ENCODE data around the gene TNS3. TPM values are rescaled to one million over a fixed set of nuclear protein-coding genes. Genes with fewer than 3 reads are reported as not detected.

TNS3 gene
- total RNA-seq, 8 experiments from 2014 or later = 2.6 to 49.9 (median 8.7) TPM

DNA sequence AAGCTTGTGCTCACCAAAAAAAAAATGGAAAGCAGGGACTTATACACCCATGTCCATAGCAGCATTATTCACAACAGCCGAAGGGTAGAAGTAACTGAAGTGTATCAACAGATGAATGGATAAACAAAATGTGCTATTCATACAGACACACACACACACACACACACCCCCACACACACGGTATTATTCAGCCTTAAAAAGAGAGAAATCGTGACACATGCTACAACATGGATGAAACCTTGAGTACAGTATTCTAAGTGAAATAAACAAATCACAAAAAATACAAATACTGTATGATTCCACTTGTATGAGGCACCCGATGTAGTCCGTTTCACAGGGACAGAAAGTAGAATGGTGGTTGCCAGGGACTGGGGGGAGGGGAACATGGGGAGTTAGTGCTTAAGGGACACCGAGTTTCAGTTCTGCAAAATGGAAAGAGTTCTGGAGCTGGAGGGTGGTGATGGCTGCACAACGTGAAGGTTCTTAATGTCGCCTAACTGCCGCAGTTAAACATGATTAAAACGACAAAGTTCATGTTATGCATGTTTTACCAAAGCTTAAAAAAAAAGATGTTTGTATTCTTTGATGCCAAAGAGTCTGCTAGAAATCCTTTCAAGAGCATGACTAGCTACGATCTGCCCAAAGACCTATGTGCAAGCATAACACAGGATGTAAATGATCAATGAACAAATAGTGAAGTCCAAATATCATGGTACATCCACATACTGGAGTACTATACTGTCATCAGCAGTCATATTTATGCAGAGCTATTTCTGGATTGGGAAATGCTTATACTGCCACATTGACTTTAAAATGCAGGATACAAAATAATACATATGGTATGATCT lies 7.2 kb downstream of the TNS3 start:
- Histone ChIP-seq H3K27ac (no peak overlapping the region), H3K4me3 (no peak overlapping the region), H3K4me1 (replicated peaks in 1 of 2) (peaks cover 20 to 35% of the 10 kb centered on the region in 2 donors)
- in situ Hi-C loops (cut with MboI; ENCODE audit: low pct_unique_long_range_greater_than_20kb in 2 of 9, low sequenced_read_pairs in 9 of 9, unreplicated experiment in 9 of 9) = no loop called here
- WGBS, 10 experiments = 30 to 100% (median 76%) methylated on average over 1 to 11 of the region's 11 CpGs
- ATAC-seq (replicated peaks in 6 of 8) = peak in 2 of 8 experiments; percentile 4 to 5

DNA sequence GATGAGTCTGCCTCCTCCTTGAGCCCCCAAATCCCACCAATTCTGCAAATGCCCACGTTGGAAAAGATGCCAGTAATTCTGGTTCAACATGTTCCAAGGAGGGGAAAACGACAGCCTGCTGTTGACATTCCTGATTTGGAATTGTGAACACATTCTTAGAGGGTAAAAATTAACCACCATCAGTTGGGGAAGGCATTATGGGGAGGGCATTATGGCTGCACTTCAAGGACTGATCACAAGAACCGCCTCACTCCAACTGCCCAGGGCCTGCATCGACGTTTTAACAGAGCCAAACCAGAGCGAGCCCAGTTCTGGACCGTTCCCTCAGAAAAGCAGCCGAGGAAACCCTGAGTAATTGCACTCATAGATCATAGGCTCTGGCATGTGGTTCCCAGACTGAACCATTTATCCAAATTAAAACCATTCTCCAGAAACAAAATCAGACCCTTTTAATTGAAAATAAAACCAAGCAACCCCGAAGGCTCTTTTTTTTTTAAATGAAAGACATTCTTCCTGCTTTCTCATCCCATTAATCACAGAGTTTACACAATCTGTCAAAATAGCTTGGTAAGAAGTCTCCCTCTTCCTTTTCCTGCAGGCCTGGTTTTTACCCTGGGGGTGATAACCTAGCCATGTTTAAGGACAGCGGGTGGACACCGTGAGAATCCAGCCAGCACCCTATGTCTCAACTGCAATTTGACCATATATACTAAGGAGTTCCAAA lies 8.0 kb downstream of the TNS3 start:
- 0 to 36% (median 18%) methylated on average over 1 to 11 of the region's 11 CpGs; no CpG with 5 or more reads in 1 of the 10 experiments for WGBS, 10 experiments
- ATAC-seq (replicated peaks in 6 of 8) = peak in 7 of 8 experiments; percentile 10 to 82 (median 61)
- in situ Hi-C loops (cut with MboI; ENCODE audit: low pct_unique_long_range_greater_than_20kb in 2 of 9, low sequenced_read_pairs in 9 of 9, unreplicated experiment in 9 of 9) = no loop called here
- peaks cover 20 to 35% of the 10 kb centered on the region in 2 donors for H3K4me1 ChIP-seq (replicated peaks in 1 of 2)
- H3K27ac ChIP-seq = no peak overlapping the region
- H3K4me3 ChIP-seq = no peak overlapping the region

DNA sequence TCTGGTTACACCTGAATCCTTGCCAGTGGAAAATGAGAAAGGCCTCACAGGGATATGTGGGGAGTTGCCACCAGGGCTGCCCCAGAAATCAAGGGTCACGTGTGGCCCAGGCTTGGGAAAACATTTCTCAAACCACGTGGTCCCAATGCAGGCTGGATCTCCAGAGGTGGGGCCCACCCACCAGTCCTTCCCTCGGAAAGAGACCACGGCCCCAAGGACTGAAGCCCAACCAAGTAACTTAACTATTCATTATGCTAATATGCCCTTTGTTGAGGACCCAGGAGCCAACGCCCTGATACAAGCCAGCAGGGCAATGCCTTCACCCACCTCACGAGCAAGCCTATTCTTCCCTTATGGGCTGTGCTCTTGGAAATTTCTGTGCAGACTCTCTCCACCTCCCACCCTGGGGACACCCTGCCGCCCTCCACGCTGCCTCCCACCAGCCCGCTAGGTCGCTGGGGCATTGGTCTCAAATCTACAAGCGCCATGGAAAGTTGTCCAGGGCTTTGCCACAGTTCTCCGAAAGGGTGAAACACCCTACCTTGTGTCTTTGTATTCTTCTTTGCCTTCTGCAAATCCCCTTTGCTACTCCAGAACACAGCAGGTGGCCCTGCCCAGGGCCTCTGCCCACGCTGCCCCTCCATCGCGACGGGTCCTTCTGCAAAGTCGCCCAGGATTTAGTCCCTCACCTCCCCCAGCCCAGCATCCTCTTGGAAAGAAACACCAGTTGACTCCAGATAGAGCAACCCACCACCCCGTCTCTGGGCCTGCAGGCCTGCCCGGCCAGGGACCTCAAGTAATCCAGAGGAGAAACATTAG lies 8.8 kb downstream of the TNS3 start:
- WGBS, 10 experiments = 0 to 100% (median 80%) methylated on average over 1 to 7 of the region's 19 CpGs; no CpG with 5 or more reads in 4 of the 10 experiments

GRCh38 chr7:47572094-47572445 lies 9.8 kb downstream of the TNS3 start:
- ATAC-seq (replicated peaks in 6 of 8) = peak in 3 of 8 experiments; percentile 19 to 73 (median 50)
- peaks cover 20 to 35% of the 10 kb centered on the region in 2 donors for H3K4me1 ChIP-seq (replicated peaks in 1 of 2)
- WGBS, 10 experiments = 13 to 100% (median 80%) methylated on average over 1 to 8 of the region's 14 CpGs; no CpG with 5 or more reads in 1 of the 10 experiments
- in situ Hi-C loops (cut with MboI; ENCODE audit: low pct_unique_long_range_greater_than_20kb in 2 of 9, low sequenced_read_pairs in 9 of 9, unreplicated experiment in 9 of 9) = no loop called here
- H3K4me3 ChIP-seq = no peak overlapping the region
- H3K27ac ChIP-seq = no peak overlapping the region

More for the DNA sequence above, 8.8 kb downstream of the TNS3 start:
- no peak overlapping the region for H3K27ac ChIP-seq
- H3K4me3 ChIP-seq = no peak overlapping the region
- in situ Hi-C loops (cut with MboI; ENCODE audit: low pct_unique_long_range_greater_than_20kb in 2 of 9, low sequenced_read_pairs in 9 of 9, unreplicated experiment in 9 of 9) = no loop called here
- H3K4me1 ChIP-seq (replicated peaks in 1 of 2) = peaks cover 20 to 35% of the 10 kb centered on the region in 2 donors
- ATAC-seq (replicated peaks in 6 of 8) = peak in 4 of 8 experiments; percentile 3 to 67 (median 28)

DNA sequence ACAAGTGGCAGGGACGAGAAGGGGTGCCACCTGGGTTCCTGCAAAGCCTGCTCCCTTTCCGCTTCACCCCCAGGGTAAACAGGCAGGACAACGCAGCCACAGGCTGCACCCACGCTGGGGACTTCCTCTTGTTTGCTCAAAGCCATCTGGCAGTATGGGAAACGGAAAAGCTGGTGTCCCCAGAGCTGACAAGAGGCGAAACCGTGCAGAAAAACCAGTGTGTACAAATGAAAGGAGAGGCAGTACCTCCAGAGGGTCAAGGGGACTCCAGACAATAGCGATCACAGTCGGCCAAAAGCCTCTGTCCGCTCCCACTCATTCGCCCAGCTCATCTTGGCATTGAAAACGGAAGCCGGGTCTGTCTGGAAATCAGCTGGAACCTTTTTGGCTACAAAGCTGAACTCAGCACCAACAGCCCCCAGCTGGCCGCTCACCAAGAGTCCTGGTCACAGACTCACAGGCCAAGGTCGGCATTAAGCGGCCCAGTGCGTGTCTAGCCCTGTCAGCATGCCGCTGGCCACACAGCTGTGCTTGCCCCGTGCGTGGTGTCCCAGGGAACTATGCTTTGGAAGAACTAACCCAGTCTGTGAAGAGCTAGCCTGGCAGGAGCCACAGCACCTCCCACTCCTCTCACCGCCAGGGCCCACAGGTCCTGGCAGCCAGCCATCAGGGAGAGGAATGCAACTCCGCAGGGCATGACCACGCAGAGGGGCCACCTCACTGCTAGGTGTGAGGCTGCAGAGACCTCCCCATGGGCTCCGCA lies 10.4 kb downstream of the TNS3 start:
- 20 to 86% (median 49%) methylated on average over 2 to 15 of the region's 24 CpGs; no CpG with 5 or more reads in 2 of the 10 experiments for WGBS, 10 experiments
- peak; percentile 20 to 81 (median 60) for ATAC-seq (replicated peaks in 6 of 8)
- Histone ChIP-seq H3K4me1 (replicated peaks in 1 of 2) (peaks cover 20 to 35% of the 10 kb centered on the region in 2 donors), H3K4me3 (no peak overlapping the region), H3K27ac (peak overlapping the region in 1 of 2 donors; percentile 2)
- in situ Hi-C loops (cut with MboI; ENCODE audit: low pct_unique_long_range_greater_than_20kb in 2 of 9, low sequenced_read_pairs in 9 of 9, unreplicated experiment in 9 of 9) = no loop called here

- in situ Hi-C loops (cut with MboI; ENCODE audit: low pct_unique_long_range_greater_than_20kb in 2 of 9, low sequenced_read_pairs in 9 of 9, unreplicated experiment in 9 of 9) = no loop called here
- no peak overlapping the region for H3K27ac ChIP-seq
- H3K4me1 ChIP-seq (replicated peaks in 1 of 2) = peaks cover 20 to 38% of the 10 kb centered on the region in 2 donors
- H3K4me3 ChIP-seq = no peak overlapping the region
- 20 to 100% (median 80%) methylated on average over 1 to 4 of the region's 4 CpGs; no CpG with 5 or more reads in 3 of the 10 experiments for WGBS, 10 experiments
- peak in 1 of 8 experiments; percentile 8 for ATAC-seq (replicated peaks in 6 of 8)
These were observed 11.3 kb downstream of the TNS3 start for GRCh38 chr7:47570649-47571050.

DNA sequence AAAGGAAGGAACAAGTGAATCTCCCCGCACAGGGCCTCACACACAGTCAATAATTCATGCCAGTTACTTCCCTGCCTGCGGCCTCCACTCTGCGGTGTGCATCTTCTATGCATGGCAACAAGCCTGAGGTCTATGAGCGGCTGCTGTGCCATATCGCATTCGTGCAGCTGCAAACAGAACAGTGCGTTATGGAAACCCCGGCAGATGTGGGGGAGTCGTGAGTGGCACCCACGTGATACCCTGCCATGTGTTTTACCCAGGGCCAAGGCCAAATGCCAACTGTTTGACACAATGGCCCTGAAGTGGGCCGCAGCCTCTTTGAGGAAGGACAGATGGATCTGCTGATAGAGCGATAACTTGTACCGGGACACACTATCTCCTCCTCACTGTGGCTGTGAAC lies 13.4 kb downstream of the TNS3 start:
- Histone ChIP-seq H3K27ac (no peak overlapping the region), H3K4me3 (no peak overlapping the region), H3K4me1 (replicated peaks in 1 of 2) (peaks cover 11 to 29% of the 10 kb centered on the region in 2 donors)
- in situ Hi-C loops (cut with MboI; ENCODE audit: low pct_unique_long_range_greater_than_20kb in 2 of 9, low sequenced_read_pairs in 9 of 9, unreplicated experiment in 9 of 9) = no loop called here
- WGBS, 10 experiments = 82 to 100% (median 95%) methylated on average over 1 to 8 of the region's 13 CpGs; no CpG with 5 or more reads in 5 of the 10 experiments
- ATAC-seq (replicated peaks in 6 of 8) = peak in 6 of 8 experiments; percentile 37 to 69 (median 60)

DNA sequence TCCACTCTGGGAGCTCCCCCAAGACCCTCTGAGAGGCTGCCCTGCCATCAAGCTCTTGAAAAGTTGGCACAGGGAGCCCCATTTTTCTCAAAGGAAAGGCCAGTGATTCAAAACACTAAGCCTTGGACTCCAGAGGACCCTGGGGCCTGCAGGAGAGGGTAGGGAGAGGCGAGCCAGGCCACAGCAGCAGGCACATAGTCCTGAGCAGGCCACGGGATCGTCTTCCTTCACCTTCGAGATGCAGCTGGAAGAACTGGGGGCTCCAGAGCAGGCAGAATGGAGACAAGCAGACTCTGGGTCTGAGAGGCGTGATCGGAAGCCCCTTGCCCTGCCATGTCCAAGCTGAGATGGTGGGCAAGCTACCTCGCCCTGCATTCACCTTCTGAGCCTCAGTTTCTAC lies 13.9 kb downstream of the TNS3 start:
- no peak for ATAC-seq (replicated peaks in 6 of 8)
- peaks cover 10 to 24% of the 10 kb centered on the region in 2 donors for H3K4me1 ChIP-seq (replicated peaks in 1 of 2)
- WGBS, 10 experiments = 87 to 100% (median 97%) methylated on average over 1 to 3 of the region's 7 CpGs; no CpG with 5 or more reads in 4 of the 10 experiments
- no peak overlapping the region for H3K4me3 ChIP-seq
- in situ Hi-C loops (cut with MboI; ENCODE audit: low pct_unique_long_range_greater_than_20kb in 2 of 9, low sequenced_read_pairs in 9 of 9, unreplicated experiment in 9 of 9) = no loop called here
- H3K27ac ChIP-seq = no peak overlapping the region

DNA sequence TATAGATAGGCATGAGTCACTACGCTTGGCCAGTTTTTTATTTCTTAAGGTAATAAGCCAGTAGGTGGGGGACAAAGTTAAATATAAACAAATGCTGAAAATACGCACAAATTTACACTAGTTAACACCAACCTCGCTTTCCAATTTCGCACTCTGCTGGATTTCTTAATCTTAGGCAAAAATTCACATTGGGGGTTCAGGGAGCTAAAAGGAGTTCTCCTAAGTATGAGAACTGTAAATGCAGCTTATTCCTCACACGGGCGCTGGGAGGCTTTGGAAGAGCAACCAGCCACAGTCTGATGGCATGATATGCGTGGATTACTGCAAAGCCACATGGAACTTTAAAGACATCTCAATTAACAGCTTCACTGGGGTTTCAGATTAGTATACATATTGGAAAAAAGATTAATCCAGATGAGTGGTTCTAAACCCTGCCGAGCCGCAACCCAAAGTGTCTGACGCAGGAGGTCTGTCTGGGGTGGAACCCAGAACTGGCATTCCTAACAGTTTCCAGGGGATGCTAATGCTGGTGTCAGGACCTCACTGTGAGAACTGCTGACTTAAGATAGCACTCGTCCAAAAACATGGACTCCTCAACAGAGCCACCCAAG lies 16.2 kb downstream of the TNS3 start:
- Histone ChIP-seq H3K27ac (no peak overlapping the region), H3K4me1 (replicated peaks in 1 of 2) (peaks cover under 1 to 9% of the 10 kb centered on the region in 2 donors), H3K4me3 (no peak overlapping the region)
- 20 to 100% (median 89%) methylated on average over 1 to 10 of the region's 11 CpGs; no CpG with 5 or more reads in 1 of the 10 experiments for WGBS, 10 experiments
- peak in 1 of 8 experiments; percentile 44 for ATAC-seq (replicated peaks in 6 of 8)
- in situ Hi-C loops (cut with MboI; ENCODE audit: low pct_unique_long_range_greater_than_20kb in 2 of 9, low sequenced_read_pairs in 9 of 9, unreplicated experiment in 9 of 9) = no loop called here

- 48 to 100% (median 92%) methylated on average over 1 to 2 of the region's 4 CpGs; no CpG with 5 or more reads in 3 of the 10 experiments for WGBS, 10 experiments
- no peak overlapping the region for H3K4me3 ChIP-seq
- no peak overlapping the region for H3K27ac ChIP-seq
- ATAC-seq (replicated peaks in 6 of 8) = no peak
- in situ Hi-C loops (cut with MboI; ENCODE audit: low pct_unique_long_range_greater_than_20kb in 2 of 9, low sequenced_read_pairs in 9 of 9, unreplicated experiment in 9 of 9) = no loop called here
- peaks cover 0 to 6% of the 10 kb centered on the region in 2 donors for H3K4me1 ChIP-seq (replicated peaks in 1 of 2)
These were observed 18.4 kb downstream of the TNS3 start for GRCh38 chr7:47563521-47563920.

GRCh38 chr7:47561715-47562446 lies 20.0 kb downstream of the TNS3 start:
- 80 to 100% (median 95%) methylated on average over 1 to 3 of the region's 3 CpGs; no CpG with 5 or more reads in 3 of the 10 experiments for WGBS, 10 experiments
- Histone ChIP-seq H3K4me1 (replicated peaks in 1 of 2) (peaks cover 0 to 6% of the 10 kb centered on the region in 2 donors), H3K27ac (no peak overlapping the region), H3K4me3 (no peak overlapping the region)
- in situ Hi-C loops (cut with MboI; ENCODE audit: low pct_unique_long_range_greater_than_20kb in 2 of 9, low sequenced_read_pairs in 9 of 9, unreplicated experiment in 9 of 9) = no loop called here
- ATAC-seq (replicated peaks in 6 of 8) = no peak
